HG02943 (cell line): Measurements from ENCODE around the gene TMPRSS4.

Experiments
- ATAC-seq: cut with Tn5 transposase; IDR thresholded peaks from one replicate; pipeline ENCODE4 v1.9.1; 2021; ENCODE audit warnings: mild to moderate bottlenecking, low read depth, moderate library complexity; ENCODE audit not compliant: unreplicated experiment

The TMPRSS4 gene

DNA sequence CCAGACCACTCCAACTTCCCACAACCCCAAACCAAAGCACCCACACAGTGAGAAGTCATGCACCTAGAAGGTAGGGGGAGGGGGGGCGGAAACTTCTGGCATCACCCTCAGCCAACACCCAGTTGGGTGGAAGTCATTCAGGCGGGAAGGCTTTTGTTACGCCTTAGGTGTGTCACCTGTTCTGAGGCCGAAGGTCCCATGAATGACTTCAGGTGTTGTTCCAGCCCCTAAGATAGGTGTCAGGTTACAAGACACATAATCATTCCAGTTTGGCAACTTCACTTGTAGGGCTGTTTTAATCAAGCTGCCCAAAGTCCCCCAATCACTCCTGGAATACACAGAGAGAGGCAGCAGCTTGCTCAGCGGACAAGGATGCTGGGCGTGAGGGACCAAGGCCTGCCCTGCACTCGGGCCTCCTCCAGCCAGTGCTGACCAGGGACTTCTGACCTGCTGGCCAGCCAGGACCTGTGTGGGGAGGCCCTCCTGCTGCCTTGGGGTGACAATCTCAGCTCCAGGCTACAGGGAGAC lies at the start of gene TMPRSS4:
TSS of gene TMPRSS4 (plus strand) at position 325 of the 528 bp plus-strand sequence. CDS start 225 bp downstream, outside the sequence.
- ATAC-seq, result no peak

GRCh38 chr11:118027694-118028093 lies 49.2 kb upstream of the TMPRSS4 start:
- ATAC-seq, result no peak

DNA sequence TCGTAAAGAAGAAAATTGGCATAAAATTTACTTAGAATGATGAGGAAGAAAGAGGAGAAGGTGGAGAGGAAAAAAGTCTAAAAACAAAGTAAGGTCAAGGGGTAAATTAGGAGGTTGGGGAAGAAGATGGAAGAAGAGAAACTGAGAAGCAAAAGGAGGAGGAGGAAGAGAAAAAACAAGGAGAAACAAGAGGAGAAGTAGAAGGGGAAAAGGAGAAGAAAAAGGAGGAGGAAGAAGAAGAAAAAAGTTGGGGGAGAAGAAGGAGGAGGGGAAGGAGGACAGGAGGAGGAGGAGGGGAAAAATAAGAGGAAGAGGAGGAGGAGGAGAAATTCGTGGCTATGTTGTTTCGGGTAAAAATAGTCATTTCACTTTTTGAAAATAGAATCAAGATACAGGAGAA lies 48.3 kb upstream of the TMPRSS4 start:
- ATAC-seq, result no peak

DNA sequence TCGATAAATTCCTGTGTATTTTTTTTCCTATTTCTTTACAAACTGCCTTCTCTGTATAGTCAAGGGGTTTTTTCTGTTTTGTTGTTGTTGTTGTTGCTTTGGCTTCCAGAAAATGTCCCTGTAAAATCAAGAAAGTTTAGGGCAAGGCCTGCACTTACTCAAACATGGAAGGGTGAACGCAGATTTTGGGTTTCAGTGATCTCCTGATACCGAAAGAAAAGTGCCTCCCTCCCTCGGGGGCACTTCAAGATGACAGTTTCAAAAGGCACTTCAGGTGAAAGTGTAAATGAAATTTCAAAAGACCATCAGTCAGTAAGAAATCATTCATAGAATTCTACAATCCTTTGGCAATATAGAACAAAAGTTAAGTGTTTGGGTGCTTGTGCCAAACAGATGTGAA lies 43.4 kb upstream of the TMPRSS4 start:
- ATAC-seq, result no peak

- no peak for ATAC-seq
Observed at GRCh38 chr11:118042141-118042540, 34.7 kb upstream of the TMPRSS4 start.

GRCh38 chr11:118042796-118043195 lies 34.1 kb upstream of the TMPRSS4 start:
- ATAC-seq, result no peak

DNA sequence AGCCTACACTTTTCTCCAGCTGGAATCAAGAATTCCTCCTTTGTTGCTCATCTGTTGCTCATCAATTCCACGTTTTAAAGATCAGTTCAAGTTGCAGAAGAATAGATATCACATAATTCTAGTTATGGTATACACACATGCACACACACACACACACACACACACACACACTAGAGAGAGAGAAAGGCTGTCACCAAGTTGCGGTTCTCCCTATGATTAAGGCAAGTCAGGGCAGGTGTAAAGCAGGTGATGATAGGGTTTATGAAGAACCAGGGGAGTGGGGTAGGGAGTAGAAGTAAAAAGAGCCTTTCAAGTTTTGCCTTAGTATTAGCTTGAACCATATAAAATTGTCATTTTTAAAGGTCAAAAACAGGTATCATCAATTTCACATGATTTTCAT lies 31.7 kb upstream of the TMPRSS4 start:
- no peak for ATAC-seq

DNA sequence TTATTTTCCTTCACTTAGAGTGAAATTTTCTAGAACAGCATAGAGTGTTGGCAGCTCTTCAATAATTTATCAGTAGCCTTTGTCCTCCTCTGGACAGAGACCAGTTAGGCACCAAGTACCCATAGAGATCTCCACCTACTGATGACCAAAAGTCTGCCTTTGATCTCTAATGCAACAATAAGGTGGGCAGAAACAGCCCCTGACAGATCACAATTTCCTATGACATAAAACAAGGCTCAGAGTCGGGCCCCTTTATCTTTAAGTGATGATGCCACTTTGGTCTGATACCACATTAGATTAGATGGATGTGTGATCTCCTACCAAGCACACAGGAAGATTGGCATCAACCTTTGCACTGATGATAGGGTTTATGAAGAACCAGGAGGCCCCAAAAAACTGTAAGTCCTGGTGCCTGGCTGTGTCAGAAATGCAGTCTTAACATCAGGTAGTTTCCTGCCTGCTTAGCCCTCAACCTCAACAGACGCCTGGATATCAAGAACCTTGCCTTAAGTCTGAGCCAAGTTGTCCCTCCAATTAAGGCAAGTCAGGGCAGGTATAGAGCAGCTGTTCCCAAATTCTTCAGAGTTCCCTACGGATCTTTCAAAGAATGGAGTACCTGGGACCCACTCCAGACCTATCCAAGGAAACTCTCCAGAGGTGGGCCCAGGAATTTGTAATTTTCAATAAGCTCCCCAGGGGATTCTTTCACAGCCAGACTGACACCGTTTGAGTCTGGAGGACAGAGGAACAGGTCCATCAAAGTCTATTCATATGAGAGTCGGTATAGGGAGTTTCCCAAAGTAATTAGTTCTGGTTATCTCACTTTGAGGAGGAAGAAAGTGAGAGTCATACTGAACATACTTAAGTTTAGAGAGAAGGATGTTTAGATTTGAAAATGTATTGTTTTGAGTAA lies 30.6 kb upstream of the TMPRSS4 start:
- no peak for ATAC-seq

DNA sequence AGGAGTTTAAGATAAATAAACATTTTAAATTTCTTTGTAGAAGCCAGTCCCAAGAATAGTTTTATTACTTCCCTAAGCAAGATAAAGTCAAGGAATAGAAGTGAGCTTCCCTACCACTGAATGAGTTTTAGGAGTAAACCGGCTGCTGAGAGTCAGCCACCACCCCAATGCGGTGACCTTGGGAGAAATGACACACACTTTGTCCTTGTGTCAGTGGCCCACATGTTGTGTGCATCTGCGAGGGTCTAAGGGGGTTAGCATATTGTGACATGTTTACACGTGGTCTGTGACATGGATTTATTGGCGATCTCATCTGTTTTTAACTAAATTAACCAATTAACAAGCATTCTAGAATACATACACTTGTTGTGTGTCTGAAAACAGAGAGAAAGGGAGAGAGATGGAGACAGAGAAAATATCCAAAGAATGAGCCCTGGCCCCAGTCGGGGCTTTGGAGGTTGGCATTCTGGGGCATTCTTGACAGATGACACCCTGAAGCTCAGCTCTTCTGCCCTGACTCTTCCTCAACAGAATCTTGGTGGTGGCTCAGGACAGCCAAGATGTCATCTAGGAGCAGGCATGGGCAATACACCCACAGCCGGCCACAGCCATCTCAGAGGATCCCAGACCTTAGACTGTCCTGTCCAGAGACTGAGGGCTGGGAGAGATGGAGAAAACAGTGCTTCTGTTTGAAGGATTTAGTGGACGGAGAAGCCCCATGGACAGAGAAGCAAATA lies 29.7 kb upstream of the TMPRSS4 start:
- ATAC-seq, result no peak

GRCh38 chr11:118047749-118048148 lies 29.1 kb upstream of the TMPRSS4 start:
- ATAC-seq, result no peak

DNA sequence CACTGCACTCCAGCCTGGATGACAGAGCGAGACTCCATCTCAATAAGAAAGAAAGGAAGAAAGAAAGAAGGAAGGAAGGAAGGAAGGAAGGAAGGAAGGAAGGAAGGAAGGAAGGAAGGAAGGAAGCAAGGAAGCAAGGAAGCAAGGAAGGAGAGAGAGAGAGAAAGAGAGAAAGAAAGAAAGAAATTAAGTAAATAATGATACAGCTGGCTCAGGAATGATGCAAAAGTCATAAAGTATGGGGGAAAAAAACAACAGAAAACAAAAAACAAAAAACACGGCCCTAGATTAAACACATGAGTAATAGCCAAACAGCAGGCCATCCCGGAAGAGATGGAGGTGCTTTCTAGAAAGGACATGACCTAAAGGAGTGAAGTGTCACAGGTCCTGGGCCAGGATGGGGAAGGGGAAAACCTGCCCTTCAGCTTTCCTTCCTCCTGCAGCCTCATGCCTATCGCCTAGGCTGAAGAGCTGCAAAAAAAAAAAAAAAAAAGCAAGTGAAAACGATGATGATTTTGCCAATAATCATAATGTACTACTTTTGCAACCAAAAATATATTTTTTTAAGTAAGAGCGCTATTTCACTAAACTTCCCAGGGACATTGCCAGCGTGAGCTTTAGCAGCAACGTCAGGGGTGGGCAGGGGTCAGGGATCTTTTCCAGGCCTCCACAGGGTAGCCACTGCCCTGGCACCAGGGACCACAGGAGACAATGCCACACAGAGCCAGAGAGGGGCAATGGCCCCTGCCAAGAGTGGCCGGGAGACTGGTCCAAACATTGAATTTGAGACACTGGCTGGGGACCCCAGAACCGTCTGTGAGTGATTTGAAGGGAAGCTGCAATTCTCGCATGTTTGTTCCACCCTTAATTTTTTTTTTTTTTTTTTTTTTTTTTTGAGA lies 28.2 kb upstream of the TMPRSS4 start:
- ATAC-seq, result no peak

GRCh38 chr11:118049771-118050170 lies 27.1 kb upstream of the TMPRSS4 start:
- ATAC-seq, result no peak

DNA sequence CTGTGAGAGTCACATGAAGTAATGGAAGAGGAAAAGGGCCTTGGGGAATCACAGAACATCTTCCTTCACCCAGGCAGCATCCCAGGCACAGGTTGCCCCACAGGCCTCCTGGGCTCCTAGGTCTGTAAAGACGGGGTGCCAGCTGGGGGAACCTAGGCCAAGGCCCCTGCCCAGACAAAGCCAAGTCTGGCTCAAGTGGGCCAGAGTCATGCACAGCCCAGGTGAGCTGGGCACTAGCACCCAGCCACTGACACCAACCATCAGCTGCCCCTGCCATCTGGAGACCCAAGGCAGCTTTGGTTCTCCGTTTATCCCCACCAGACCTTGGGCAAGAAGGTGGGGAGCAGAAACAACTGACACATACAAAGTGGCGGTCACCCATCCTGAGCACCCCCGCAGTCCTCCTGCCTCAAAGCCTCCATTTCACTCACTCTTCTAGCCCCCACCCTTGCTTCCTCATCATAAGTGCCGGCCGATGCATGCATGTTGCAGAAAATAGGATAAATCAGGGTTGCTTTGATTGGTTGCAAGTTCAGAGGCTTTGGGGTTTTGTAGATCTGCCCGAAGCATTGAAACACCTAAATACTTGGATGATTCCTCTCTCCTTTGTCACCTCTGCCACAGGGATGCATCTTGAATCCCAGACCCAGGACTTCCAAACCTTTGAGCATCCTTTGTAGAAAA lies 26.5 kb upstream of the TMPRSS4 start:
- ATAC-seq, result no peak

- ATAC-seq, result no peak
Observed at GRCh38 chr11:118051136-118051610, 25.7 kb upstream of the TMPRSS4 start.

GRCh38 chr11:118051611-118052461 lies 25.0 kb upstream of the TMPRSS4 start:
- ATAC-seq, result no peak

- ATAC-seq, result no peak
Observed at GRCh38 chr11:118052581-118053206, 24.2 kb upstream of the TMPRSS4 start.

GRCh38 chr11:118054712-118055640 lies 21.9 kb upstream of the TMPRSS4 start:
- ATAC-seq, result no peak
